Hematopoietic multipotent progenitor cell treated with erythropoietin and hydrocortisone succinate and interleukin-3 and kit ligand, for 17 days (in vitro differentiated cells): ENCODE data around the gene PDZRN3.

Experiments used
- DNase-seq: peaks from one replicate; pipeline ENCODE4 v3.0.0-alpha.2; 2015; ENCODE audit warnings: low spot score

The PDZRN3 gene

DNA sequence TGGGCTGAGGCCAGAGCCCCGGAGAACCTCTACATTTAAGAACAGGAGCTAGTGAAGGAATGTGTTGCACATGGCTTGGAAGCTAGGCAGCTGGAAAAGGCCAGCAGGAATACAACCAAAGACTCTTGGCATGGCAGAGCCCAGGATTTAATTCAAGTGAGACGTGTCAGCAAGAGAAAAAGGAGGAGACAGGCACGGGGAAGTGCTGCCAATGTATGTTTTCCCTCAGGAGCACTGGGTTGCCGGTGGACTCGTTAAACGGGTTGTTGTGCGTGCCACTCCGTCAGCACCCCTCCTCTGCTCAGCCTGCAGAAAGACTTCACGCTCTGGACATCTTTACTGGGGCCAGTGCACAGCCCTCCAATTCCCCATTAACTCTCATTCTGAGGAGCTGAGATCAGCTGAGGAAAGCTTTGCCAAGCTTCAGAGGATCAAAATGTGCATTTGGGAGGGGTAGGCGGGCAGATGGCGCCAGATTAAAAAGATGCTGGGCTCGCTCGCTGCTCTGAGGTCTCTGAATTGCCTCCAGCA is 103.7 kb downstream of the PDZRN3 start:
- no peak for DNase-seq

DNA sequence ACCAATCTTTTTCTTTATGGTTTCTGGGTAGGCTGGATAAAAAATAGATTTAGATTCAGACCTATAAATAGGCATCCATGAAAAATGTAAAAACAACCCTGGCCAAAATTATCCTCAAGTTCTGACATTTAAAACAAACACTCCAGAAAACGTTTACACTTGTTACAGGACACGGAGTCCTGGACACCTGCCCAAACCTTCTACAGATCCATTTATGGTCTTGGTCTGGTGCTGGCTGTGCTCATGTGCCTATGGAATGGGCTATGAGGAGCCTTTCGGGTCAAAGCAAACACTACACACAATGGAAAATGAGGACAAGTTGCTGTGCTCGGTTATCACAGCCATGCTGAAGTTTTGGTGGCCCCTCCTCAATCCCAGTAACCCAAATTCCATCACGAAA is 108.1 kb downstream of the PDZRN3 start:
- DNase-seq: no peak

GRCh38 chr3:73513260-73513659 is 111.5 kb downstream of the PDZRN3 start:
- DNase-seq: no peak

GRCh38 chr3:73511571-73512525 is 112.9 kb downstream of the PDZRN3 start:
- DNase-seq: no peak

DNA sequence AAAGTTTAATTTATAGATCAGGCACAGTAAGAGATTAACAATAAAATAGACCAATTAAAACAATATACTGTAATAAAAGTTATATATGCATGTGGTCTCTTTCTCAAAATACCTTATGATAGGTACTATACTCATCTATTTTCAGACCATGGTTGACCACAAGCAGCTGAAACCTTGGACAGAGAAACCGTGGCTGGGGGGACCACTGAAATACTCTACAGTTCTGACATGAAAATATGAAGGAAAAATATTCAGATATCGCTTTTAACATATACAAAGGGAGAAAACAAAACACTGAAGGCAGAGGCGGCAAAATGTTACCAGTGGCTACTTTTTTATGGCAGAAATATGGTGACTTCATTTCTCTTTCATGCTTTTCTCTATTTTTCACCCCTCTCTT is 114.0 kb downstream of the PDZRN3 start:
- DNase-seq: no peak

- no peak for DNase-seq
Measured at GRCh38 chr3:73510334-73510733, 114.4 kb downstream of the PDZRN3 start.

DNA sequence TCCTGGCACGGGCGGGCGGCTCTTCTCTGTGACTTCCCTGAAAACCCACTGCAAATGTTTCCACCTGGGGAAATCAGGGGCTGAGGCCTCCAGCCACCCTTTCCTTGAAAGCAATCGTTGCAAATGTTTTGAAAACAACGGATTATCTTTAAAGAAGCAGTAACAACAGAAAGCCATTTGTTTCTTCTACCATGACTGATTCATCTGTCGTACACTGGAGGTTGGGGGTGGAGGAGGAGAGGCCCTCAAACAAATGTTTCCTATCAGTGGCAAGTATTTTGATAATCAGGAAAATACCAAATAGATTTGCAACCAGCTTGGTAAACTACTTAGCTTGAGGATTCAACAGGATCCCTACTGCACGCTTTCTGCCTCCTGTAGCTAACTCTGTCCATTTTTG is 114.9 kb downstream of the PDZRN3 start:
- DNase-seq: no peak

GRCh38 chr3:73509066-73509465 is 115.7 kb downstream of the PDZRN3 start:
- no peak for DNase-seq

- DNase-seq: peak; percentile 17
Measured at GRCh38 chr3:73508330-73508954, 116.3 kb downstream of the PDZRN3 start.

- no peak for DNase-seq
Measured at GRCh38 chr3:73504852-73505251, 119.9 kb downstream of the PDZRN3 start.

GRCh38 chr3:73504239-73504638 is 120.5 kb downstream of the PDZRN3 start:
- no peak for DNase-seq

DNA sequence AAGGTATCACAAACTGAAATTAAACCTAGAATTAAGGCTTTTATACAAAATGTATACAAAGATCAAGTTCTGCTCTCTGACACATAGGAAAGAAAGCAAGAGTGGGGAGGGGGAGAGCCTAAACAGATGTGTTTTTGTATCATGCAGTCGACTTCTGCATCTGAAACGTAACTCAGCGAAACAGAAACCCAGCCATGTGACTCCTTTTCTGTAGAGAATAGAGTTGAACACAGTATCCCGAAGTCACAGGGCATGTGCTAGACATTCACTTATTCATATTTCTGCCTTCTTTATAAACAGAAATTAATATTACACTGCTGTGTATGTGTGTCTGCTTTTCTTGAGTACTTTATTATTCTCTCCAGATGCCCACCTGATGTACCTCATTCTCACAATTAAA is 121.0 kb downstream of the PDZRN3 start:
- DNase-seq: no peak

DNA sequence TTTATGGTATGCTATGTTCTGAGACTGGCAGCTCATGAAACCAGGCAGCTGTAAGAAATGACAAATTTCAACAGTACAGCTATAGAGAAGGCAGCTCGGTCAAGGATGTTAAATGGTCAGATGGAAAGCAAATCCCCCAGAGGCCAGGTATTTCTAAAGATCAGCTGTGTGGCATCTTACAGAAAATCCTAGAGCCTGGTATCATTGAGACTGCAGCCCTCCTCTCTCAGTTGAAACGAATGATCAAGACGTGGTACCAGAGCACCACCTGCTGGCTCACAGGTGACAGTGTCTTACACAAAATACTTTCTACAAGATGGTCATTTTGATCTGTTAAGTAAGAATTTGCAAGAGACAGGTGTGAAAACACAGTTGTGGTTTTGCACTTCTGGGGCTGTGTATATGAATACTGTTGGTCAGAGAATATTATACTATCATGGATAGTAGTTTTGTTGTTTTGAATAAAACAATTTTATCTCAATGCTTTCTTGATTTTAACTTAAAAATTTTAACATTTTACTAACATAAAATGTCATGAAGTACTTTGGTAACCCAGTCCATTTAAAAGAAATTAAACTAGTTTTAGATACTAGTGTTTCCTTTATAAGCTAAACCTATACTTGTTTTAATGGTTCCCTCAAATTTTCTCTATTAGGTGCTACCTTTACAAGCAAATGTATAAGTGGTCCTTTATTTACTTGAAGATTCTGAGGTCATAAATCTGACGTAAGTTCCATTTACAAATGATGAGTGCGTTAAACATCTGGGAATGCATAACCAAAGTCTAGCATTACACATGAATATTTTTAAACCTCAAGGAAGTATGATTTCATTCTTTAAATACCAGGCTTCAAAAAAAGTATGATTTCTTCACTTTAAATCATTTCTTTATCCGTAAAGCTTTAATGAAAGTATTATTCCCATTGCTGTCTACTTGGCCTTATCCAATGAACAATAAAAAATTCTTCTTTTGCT is 121.8 kb downstream of the PDZRN3 start:
- DNase-seq: peak; percentile 24

- DNase-seq: no peak
Measured at GRCh38 chr3:73500321-73500720, 124.4 kb downstream of the PDZRN3 start.

GRCh38 chr3:73499787-73500186 is 125.0 kb downstream of the PDZRN3 start:
- DNase-seq: no peak

- no peak for DNase-seq
Measured at GRCh38 chr3:73498764-73499622, 125.7 kb downstream of the PDZRN3 start.

GRCh38 chr3:73497646-73498406 is 126.9 kb downstream of the PDZRN3 start:
- DNase-seq: no peak

GRCh38 chr3:73493543-73494308 is 131.0 kb downstream of the PDZRN3 start:
- no peak for DNase-seq

DNA sequence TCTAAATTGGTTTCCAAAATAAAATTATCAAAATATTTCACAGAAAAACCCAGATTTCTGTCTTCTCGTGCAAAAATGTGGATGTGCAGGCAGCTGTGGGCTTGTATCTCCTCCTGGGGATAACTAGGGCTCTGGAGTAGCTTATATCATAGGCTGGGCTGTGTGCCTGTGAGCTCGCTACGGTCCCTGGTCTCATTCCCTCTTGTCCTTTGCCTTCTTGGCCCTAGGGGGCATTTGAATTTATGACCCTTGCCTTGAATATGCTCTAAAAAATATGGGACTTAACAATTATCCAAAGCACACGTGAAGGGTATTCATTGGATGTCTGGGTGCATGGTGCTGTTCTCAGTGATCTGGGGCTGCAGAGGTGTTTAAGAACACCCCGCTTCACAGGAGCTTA is 132.6 kb downstream of the PDZRN3 start:
- no peak for DNase-seq

- DNase-seq: no peak
Measured at GRCh38 chr3:73491287-73491662, 133.5 kb downstream of the PDZRN3 start.
